Skin epidermis (tissue), 12 donors: ENCODE data around the gene ATP11A.

ENCODE experiments used
- H3K27ac ChIP-seq, 21 experiments: fragments of 200-600 bp; sonication (generic) in 11 of 21; one replicate each; pipeline ENCODE4 v1.5.0; 2020; ENCODE audit warnings: mild to moderate bottlenecking in 3 of 21, inconsistent platforms in 2 of 21, moderate library complexity in 2 of 21
- H3K4me3 ChIP-seq, 7 experiments: fragments of 200-600 bp; sonication (generic) in 2 of 7; one replicate each; pipeline ENCODE4 v1.5.0; 2020; ENCODE audit warnings: inconsistent platforms in 2 of 7, mild to moderate bottlenecking in 2 of 7, moderate library complexity in 1 of 7

ATP11A gene

GRCh38 chr13:112903606-112904195 lies 213.9 kb downstream of the ATP11A start:
- Histone ChIP-seq H3K27ac (no peak overlapping the region), H3K4me3 (no peak overlapping the region)

GRCh38 chr13:112904436-112904960 lies 214.7 kb downstream of the ATP11A start:
- H3K4me3 ChIP-seq, result no peak overlapping the region
- H3K27ac ChIP-seq, result no peak overlapping the region

DNA sequence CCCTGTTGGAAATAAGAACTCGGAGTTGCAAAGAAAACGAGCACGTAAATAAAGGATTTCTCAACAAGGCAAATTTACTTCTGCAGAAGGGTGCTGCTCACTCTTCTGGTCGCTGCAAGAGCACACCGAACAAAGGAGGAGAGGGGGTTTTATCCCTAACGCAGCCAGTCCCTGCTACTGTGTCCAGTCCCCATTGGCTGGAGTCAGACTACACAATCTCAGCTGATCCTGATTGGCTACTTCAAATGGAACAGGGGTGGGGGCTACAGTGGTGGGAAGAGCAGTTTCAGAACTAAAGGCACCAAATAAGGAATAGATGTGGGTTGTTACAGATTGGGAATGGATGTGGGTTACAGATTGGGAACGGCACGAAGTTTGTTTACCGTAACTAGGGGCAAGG lies 215.2 kb downstream of the ATP11A start:
- Histone ChIP-seq H3K27ac (no peak overlapping the region), H3K4me3 (no peak overlapping the region)

DNA sequence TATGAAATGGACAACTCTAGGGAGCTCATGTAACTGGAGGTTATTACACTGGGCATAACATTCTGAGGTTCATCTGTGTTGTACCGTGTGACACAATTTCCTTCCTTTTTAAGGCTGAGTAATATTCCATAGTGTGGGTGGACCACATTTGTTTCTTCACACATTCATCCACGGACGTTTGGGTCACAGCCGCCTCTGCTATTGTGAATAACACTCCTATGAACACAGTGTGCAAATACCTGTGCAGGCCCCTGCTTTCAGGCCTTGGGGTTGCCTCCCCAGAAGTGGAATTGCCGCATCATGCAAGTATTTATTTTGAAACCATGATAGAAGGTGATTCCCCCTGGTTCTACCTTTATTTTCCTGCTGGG lies 215.8 kb downstream of the ATP11A start:
- Histone ChIP-seq H3K4me3 (no peak overlapping the region), H3K27ac (no peak overlapping the region)

DNA sequence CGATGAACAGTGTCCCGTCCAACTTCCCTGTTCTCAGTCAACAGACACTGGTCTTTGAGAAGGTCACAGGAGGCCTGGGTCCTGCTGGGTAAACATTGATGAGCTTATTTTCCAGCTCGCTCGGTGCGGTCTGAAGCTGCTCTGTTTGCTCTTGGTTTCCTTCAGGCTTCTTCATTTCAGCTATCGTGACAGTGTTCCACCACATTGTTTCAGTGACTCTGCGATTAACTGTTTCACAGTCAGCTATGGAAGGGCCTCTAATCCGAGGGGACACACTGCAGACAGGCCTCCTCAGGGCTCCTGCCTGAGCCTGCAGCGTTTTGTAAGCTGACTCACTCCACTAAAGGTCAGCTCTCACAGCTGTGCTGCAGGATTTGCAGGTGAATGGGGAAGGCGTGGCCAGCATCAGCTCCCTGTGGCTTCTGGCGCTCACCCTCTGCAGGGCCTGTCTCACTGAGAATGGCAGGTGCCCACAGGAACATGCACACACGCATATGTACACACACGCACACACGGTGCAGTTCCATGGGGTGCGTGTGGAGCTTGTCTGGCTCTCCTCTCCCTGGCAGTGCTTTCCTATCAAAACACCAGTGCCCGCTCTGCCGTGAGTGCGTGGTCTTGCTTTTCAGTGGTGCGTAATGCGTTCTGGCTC lies 216.3 kb downstream of the ATP11A start:
- Histone ChIP-seq H3K27ac (no peak overlapping the region), H3K4me3 (no peak overlapping the region)

GRCh38 chr13:112907286-112907685 lies 217.4 kb downstream of the ATP11A start:
- Histone ChIP-seq H3K27ac (no peak overlapping the region), H3K4me3 (no peak overlapping the region)

- no peak overlapping the region for H3K27ac ChIP-seq
These were observed 218.1 kb downstream of the ATP11A start for GRCh38 chr13:112907871-112908331.

DNA sequence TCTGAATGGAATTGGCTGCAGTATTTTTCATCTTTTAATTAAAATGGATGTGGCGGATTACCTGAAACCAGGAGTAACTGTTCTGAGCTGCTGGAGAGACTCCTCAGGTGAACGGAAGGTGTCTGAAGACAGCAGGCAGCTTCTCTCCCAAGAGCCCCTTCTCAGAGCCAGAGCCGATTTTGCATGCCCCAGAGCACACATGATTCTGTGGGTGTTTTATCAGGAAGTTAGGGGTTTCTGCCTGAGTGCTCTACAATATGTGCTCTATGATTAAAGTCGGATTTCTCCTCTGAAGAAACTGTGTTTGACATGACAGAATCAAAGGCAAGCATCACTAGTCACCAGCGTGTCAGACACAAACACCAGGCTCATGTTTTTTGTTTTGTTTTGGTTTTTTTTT lies 218.5 kb downstream of the ATP11A start:
- Histone ChIP-seq H3K27ac (no peak overlapping the region), H3K4me3 (no peak overlapping the region)

More at GRCh38 chr13:112907871-112908331, 218.1 kb downstream of the ATP11A start:
- no peak overlapping the region for H3K4me3 ChIP-seq

DNA sequence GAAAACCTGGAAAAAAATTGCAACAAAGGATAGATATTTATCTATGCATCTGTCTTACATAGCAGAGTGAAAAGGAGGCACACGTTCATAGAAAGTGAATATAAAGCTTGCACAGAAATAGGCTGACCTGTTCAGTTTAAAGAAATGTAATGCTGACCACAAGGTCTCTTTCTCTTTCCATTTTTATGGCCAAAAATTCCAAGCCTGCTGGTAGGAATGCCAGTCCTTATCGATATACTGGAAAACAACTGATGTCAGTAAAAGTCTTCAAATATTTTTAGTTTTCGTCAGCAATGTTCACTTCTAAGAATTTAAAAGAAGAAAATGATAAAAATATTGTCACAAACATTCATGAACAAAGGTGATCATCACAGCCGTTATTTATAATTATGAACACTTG lies 220.2 kb downstream of the ATP11A start:
- Histone ChIP-seq H3K4me3 (no peak overlapping the region), H3K27ac (no peak overlapping the region)

GRCh38 chr13:112910616-112911280 lies 220.9 kb downstream of the ATP11A start:
- Histone ChIP-seq H3K27ac (no peak overlapping the region), H3K4me3 (no peak overlapping the region)

- Histone ChIP-seq H3K27ac (no peak overlapping the region), H3K4me3 (no peak overlapping the region)
These were observed 221.5 kb downstream of the ATP11A start for GRCh38 chr13:112911285-112911701.

DNA sequence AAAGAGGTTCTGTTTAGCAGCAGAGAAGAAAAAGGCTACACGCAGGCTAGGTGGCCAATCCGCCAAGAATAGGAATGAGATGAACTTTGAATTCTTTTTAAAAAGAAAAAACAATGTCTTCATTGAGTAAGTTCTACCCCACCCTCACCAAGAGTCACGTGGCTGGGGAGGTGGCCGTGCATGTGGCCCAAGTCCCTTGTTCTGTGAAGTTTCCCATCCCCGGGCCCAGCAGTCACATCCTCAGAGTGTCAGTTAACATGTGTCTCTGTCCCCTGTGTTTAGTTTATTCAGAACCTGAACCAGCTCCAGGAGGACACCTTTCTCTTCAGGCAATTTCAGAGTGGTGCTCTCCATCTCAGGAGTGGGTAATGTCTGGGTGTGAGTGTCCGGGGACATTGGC lies 222.0 kb downstream of the ATP11A start:
- no peak overlapping the region for H3K27ac ChIP-seq
- no peak overlapping the region for H3K4me3 ChIP-seq

DNA sequence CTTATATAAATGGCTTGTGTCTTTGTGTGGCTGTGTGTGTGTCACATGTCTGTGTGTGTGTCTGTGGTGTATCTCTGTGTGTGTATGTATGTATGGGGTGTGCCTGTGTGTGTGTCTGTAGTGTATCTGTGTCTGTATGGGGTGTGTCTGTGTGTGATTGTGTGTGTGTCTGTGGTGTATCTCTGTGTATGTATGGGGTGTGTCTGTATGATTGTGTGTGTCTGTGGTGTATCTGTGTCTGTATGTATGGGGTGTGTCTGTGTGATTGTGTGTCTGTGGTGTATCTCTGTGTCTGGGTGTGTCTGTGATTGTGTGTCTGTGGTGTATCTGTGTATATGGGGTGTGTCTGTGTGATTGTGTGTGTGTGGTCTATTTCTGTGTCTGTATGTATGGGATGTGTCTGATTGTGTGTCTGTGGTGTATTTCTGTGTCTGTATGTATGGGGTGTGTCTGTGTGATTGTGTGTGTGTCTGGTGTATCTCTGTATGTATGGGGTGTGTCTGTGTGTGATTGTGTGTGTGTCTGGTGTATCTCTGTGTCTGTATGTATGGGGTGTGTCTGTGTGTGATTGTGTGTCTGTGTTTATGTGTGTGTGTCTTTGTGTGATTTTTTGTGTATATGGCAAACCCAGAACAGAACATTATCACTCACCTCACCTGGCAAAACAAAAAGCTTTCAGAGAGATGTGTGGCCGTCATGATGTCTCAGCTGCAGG lies 223.0 kb downstream of the ATP11A start:
- no peak overlapping the region for H3K27ac ChIP-seq
- H3K4me3 ChIP-seq, result no peak overlapping the region

GRCh38 chr13:112916296-112916695 lies 226.5 kb downstream of the ATP11A start:
- Histone ChIP-seq H3K27ac (no peak overlapping the region), H3K4me3 (no peak overlapping the region)

DNA sequence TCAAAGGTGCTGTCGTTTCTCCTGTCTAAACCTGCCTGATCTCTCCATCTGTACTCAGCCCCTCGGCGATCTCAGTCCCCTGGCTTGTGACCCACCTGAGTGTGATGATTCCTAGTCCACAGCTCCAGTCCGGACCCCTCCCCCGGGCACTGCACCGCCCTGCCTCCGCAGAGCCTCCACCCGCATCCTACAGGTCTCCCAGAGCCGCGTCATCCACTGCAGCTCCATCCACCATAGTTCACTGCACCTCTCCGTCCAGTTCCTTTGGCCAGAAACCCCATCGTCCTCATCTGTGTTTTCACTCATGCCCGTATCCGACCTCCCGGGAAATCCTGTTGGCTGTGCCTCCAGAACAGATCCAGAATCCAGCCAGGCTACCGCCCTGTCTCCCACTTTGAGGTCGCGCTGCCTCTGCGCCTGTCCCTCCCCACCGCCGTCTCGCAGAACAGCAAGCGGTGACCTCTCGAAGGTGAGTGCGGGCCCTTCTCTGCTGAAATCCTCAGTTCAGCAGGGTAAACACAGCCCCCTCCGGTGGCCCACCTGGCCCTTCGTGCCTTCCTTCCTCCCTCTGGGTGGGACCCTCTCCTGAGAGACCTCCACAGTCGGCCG lies 227.3 kb downstream of the ATP11A start:
- H3K4me3 ChIP-seq, result no peak overlapping the region
- H3K27ac ChIP-seq, result no peak overlapping the region

GRCh38 chr13:112917737-112918136 lies 227.9 kb downstream of the ATP11A start:
- Histone ChIP-seq H3K27ac (no peak overlapping the region), H3K4me3 (no peak overlapping the region)

GRCh38 chr13:112918266-112918665 lies 228.4 kb downstream of the ATP11A start:
- Histone ChIP-seq H3K27ac (no peak overlapping the region), H3K4me3 (no peak overlapping the region)

DNA sequence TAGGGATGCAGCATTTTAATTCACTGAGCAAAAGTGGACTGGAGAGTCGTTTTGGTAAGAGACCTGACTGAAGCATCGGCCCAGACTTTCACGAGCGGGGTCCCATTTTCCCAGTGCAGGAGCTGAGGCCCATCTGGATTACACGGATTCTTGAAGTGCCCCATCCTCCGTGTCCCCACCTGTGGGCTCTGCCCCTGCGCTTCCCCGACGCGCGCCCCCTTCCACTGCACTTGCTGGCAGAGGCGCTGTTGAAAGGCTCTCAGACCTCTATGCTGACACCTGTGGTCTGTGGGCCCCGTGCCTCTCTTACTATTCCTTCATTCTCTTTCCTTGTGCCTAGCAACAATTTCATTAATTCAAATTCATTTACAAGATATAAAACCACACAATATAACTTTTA lies 228.9 kb downstream of the ATP11A start:
- Histone ChIP-seq H3K27ac (no peak overlapping the region), H3K4me3 (no peak overlapping the region)

GRCh38 chr13:112923962-112924361 lies 234.1 kb downstream of the ATP11A start:
- no peak overlapping the region for H3K27ac ChIP-seq

GRCh38 chr13:112924365-112924764 lies 234.5 kb downstream of the ATP11A start:
- no peak overlapping the region for H3K4me3 ChIP-seq

More at GRCh38 chr13:112923962-112924361, 234.1 kb downstream of the ATP11A start:
- H3K4me3 ChIP-seq, result no peak overlapping the region

More at GRCh38 chr13:112924365-112924764, 234.5 kb downstream of the ATP11A start:
- H3K27ac ChIP-seq, result no peak overlapping the region
